K562 treated with DMSO at 1 percent for 24 hours (cell line): Measurements from ENCODE around the gene WBP4. TPM values are rescaled to one million over a fixed set of nuclear protein-coding genes. Genes with fewer than 3 reads are reported as not detected.

Experiments
- total RNA-seq: library from RNA; unstranded; fragments of 300-600 nt; gene quantifications from 2 replicates; pipeline ENCODE4 v1.2.3, GENCODE V29; 2022; ENCODE audit warnings: low read depth; ENCODE audit not compliant: insufficient read depth

Gene WBP4, protein sequence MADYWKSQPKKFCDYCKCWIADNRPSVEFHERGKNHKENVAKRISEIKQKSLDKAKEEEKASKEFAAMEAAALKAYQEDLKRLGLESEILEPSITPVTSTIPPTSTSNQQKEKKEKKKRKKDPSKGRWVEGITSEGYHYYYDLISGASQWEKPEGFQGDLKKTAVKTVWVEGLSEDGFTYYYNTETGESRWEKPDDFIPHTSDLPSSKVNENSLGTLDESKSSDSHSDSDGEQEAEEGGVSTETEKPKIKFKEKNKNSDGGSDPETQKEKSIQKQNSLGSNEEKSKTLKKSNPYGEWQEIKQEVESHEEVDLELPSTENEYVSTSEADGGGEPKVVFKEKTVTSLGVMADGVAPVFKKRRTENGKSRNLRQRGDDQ
- 5.9 and 7.4 TPM in 2 replicates for total RNA-seq

DNA sequence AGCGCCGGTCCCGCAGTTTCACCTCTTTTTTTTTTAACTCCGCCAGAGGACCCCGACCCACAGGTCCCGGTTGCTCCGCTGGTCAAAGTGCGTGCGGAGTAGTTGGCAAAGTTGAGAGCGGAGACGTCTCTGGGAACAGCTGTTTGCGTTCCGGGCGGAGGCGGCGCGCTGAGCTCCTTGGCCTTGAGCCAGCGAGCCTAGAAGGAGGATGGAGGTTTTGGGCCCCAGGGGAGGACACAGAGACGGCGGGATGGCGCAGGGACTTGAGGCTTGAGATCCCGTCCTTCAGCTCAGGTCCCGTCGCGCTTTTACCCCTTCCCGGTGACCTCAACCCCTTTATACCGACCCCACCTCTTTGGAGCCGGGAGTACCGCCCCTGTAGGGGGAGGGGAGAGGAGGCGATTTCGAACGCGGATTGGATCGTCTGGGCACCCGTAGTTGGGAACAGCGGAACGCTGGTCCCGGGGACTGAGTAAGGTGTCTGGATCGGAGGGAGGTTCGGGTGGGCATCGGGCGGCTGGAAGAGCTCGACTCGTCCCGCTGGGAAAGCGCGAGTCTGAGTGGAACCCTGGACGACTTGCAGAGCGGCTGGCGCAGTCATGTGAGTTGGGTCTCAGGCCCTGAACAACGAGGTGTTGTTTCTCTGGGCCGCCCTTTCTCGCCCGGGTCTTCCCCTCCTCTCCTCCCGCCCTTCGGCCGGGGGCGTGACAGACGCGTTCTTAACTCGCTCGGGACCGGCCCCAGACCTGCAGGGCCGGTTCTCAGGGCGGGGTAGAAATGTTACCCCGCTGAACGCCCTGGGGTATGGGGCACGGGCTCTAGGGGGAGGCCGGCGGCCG, at the start of gene WBP4:
Gene WBP4 (plus strand): TSS at position 435 of the 839 bp plus-strand sequence. CDS start 165 bp downstream, at position 600.

DNA sequence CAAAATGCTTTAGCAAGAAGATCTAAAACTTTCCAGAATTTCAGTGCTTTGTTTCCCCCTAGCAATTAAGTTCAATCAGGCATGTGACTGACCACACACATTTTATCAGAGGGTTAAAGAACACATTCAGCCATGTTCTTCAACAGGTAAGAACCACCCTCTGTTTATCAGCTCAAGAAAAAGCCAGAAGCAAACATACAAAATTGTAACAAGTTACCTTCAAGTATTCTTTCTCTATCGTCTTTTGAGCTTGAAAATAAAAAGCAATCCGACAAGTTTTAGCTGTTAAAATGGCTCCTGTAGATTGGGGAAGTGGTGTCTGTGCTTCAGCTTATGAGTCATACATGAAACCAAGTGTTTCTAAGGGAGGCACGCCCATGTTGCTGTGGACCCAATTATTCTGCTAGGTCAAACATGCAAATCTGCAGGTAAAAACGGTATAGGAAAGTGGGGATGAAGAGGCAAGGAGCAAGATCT, 42.3 kb upstream of the WBP4 start, which contains the start of gene ELF1:
Gene ELF1 (minus strand): TSS at position 306 of the 477 bp plus-strand sequence. CDS start 37,262 bp downstream, outside the sequence.

DNA sequence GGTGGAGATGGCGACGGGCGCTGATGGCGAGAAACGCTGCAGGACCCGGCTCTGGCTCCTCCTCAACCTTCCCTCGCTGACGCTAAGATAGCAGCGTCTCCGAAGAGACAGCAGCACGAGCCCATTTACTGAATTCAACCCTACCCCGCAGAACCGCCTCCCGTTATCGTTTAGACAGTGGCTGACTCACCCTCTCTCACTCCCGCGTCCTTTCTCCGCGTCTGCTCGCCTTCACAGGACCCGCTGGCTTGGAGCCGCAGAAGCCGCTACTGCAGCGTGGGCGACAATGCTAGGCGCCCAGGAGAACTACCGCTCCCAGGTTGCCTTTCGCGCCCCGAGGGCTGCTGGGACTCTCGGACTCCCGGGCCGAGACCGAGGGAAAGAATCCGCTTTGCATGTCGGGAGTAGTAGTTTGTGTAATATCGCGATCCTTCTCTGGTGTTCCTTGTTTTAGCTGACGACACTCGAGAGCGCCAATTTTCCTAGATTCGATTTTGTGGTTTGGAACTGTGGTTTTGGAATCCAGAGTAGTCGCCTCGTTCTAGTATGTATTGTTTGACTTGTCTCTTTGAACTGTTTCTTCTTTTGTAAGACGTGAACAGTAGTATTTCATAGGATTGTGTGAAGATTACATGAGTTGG, 71.3 kb downstream of the WBP4 start, which contains the start of gene KBTBD6:
Gene KBTBD6 (minus strand): TSS at position 291 of the 641 bp plus-strand sequence. CDS start 291 bp downstream, outside the sequence.

Other genes with a start within 250 kb of the WBP4 start
- gene ELF1, start 42.2 kb upstream of the WBP4 start, total RNA-seq: 25.8 and 26.8 TPM in 2 replicates
- 3.6 and 4.5 TPM in 2 replicates for gene KBTBD6, start 71.3 kb downstream of the WBP4 start, total RNA-seq
- 6.4 and 6.8 TPM in 2 replicates for gene KBTBD7, start 133.1 kb downstream of the WBP4 start, total RNA-seq
- 5.0 and 6.9 TPM in 2 replicates for gene MTRF1, start 202.1 kb downstream of the WBP4 start, total RNA-seq
- 2.4 and 3.9 TPM in 2 replicates for gene NAA16, start 249.8 kb downstream of the WBP4 start, total RNA-seq